Measurements from ENCODE around the gene DCTN3. TPM values are rescaled to one million over a fixed set of nuclear protein-coding genes. Genes with fewer than 3 reads are reported as not detected.
A peak's percentile ranks its signal among the peaks of the same experiment; 100 is the strongest.

DCTN3 gene
- 100 to 1,000 TPM in 1 of 3 donors, 10 to 100 TPM in 2; 58.7 to 108 (median 84.4) TPM for polyA plus RNA-seq

DNA sequence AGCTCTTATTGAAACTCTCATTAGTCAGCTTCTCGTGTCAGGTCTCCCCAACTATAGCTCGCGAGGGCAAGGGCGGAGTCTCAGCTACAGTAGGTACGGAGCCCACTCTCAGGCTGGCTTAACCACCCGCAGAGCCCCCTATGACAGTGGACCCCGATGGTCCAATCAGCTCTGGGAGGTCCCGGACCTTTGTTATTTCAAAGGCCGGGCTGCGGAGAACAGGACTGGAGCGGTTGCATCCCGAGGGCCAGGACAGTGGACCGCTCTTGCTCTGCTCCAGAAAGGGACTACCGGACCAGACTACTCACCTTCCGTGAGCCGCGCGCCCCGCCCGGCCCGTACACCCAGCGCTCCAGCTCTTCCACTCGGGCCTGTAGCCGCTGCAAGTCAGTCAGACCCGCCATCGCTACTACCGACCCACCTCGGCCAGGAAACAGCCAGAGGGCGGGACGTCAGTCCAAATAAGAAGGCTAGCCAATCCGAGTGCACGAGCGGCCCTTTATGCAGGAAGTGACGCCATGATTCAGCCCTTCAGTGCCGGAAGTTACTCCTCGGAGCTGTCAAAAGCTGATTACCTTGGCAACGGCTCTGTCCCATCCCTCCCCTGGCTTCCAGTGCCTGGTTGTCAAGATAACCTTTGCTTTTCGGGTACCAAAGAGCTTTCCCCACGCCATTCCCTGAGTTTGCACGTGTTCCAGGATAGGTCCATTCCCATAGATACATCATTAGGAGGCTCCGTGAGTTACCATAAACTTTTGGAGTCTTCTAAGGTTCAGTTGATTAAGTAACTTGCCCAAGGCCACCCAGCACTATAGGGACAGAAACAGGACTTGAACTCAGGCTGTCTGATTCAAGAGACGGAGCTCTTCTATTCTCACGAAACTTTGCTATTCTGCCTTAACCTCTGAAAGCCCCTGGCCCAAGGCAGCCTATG, at the start of gene DCTN3:
Gene DCTN3 (minus strand): TSS at position 435 of the 934 bp plus-strand sequence. CDS start 31 bp downstream, at position 404.
- WGBS, 3 donors, result 4% methylated on average over 43 of the region's 43 CpGs
- H3K27ac ChIP-seq (ENCODE audit: low read depth, low read length), result no peak within 1 kb of the TSS

- 1 to 3% (median 2%) methylated on average over 50 to 55 of the region's 55 CpGs for WGBS, 3 donors
- H3K27ac ChIP-seq (ENCODE audit: low read depth, low read length), result peak overlapping the region; percentile 80
These were observed 45.3 kb upstream of the DCTN3 start for GRCh38 chr9:34665381-34666250.

DNA sequence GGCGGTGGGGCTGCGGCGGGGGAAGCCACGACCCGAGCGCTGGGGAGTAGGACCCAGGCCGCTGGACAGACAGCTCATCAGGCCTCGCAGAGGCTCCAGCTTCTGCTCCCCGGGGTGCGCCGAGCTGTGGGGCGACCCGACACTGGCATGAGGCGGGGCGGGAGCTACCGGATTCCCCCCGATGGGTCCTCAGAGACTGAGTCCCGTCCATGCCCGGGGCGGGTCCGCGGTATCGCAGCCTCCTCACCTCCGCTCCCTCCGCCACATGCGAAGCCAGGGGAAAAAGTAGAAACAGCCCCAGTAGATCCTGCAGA, 44.7 kb upstream of the DCTN3 start:
- WGBS, 3 donors, result 2 to 3% (median 2%) methylated on average over 25 to 26 of the region's 26 CpGs
- no peak overlapping the region for H3K27ac ChIP-seq (ENCODE audit: low read depth, low read length)

GRCh38 chr9:34664281-34665066, 44.2 kb upstream of the DCTN3 start:
- 7 to 16% (median 12%) methylated on average over 18 of the region's 18 CpGs for WGBS, 3 donors

GRCh38 chr9:34663303-34663605, 43.0 kb upstream of the DCTN3 start:
- H3K27ac ChIP-seq (ENCODE audit: low read depth, low read length), result no peak overlapping the region

More at GRCh38 chr9:34664281-34665066, 44.2 kb upstream of the DCTN3 start:
- no peak overlapping the region for H3K27ac ChIP-seq (ENCODE audit: low read depth, low read length)

DNA sequence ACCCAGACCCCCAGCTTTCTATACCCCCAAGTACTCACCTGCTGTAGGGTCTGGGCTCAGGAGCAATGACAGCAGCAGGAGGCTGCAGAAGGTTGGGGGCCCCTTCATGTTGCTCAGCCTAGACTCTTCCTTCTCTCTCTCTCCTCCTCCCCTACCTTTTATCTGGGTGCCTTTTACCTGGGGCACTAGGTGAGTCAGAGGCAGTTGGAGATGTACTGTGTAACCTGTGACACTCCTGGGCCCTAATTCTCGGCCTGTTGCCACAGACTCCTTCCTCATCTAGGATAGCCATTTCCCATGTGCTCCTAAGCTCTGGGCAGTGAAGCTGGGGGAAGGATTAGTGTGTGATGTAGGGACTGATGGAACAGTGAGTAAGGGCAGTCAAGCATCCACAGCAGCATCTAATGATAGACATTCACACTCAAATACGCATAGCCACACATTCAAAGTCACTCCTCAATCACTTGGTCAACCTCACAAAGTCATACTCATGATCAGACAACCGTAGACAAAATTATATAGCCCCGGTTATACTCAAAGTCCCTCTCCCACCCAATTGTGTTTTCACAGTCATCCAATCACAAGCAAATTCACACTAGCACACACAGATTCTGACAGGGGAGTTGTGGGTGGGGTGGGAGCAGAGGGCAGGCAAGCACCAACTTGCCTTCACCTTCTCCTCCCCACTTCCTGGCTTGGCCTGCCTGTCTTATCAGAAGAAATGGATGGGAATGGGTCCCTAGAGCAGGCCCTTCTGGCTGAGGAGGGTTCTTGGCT, 42.4 kb upstream of the DCTN3 start, which contains the start of gene CCL27:
Gene CCL27 (minus strand): TSS at position 132 of the 777 bp plus-strand sequence. CDS start 24 bp downstream, at position 108.
- WGBS, 3 donors, result 83 to 89% (median 87%) methylated on average over 4 of the region's 4 CpGs
- no peak within 1 kb of the TSS for H3K27ac ChIP-seq (ENCODE audit: low read depth, low read length)

- H3K27ac ChIP-seq (ENCODE audit: low read depth, low read length), result no peak overlapping the region
- 74 to 94% (median 92%) methylated on average over 8 of the region's 8 CpGs for WGBS, 3 donors
These were observed 39.4 kb upstream of the DCTN3 start for GRCh38 chr9:34659592-34660253.

- 88 to 90% (median 89%) methylated on average over 14 of the region's 14 CpGs for WGBS, 3 donors
- no peak overlapping the region for H3K27ac ChIP-seq (ENCODE audit: low read depth, low read length)
These were observed 38.2 kb upstream of the DCTN3 start for GRCh38 chr9:34658461-34658860.

DNA sequence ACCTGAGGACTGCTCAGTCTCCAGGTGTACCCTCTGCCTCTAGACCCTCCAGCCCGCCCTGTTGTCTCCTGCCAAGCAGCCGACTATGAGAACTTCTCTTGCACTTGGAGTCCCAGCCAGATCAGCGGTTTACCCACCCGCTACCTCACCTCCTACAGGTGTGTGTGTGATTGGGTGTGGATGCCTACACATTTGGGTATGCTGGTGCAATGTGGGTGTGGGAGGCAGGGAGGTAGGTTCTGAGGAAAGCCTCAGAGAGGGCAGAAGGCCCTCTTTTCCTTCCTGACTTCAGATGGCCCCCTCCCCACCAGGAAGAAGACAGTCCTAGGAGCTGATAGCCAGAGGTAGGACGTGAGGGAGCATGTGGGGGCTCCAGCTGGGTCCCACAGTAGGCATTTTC, 36.7 kb upstream of the DCTN3 start:
- no peak overlapping the region for H3K27ac ChIP-seq (ENCODE audit: low read depth, low read length)
- WGBS, 3 donors, result 85 to 89% (median 86%) methylated on average over 5 of the region's 5 CpGs

- no peak overlapping the region for H3K27ac ChIP-seq (ENCODE audit: low read depth, low read length)
- 80 to 85% (median 81%) methylated on average over 5 of the region's 5 CpGs for WGBS, 3 donors
These were observed 35.1 kb upstream of the DCTN3 start for GRCh38 chr9:34655394-34655793.

GRCh38 chr9:34654323-34655051, 34.2 kb upstream of the DCTN3 start:
- no peak overlapping the region for H3K27ac ChIP-seq (ENCODE audit: low read depth, low read length)
- 12 to 43% (median 38%) methylated on average over 11 of the region's 11 CpGs for WGBS, 3 donors

DNA sequence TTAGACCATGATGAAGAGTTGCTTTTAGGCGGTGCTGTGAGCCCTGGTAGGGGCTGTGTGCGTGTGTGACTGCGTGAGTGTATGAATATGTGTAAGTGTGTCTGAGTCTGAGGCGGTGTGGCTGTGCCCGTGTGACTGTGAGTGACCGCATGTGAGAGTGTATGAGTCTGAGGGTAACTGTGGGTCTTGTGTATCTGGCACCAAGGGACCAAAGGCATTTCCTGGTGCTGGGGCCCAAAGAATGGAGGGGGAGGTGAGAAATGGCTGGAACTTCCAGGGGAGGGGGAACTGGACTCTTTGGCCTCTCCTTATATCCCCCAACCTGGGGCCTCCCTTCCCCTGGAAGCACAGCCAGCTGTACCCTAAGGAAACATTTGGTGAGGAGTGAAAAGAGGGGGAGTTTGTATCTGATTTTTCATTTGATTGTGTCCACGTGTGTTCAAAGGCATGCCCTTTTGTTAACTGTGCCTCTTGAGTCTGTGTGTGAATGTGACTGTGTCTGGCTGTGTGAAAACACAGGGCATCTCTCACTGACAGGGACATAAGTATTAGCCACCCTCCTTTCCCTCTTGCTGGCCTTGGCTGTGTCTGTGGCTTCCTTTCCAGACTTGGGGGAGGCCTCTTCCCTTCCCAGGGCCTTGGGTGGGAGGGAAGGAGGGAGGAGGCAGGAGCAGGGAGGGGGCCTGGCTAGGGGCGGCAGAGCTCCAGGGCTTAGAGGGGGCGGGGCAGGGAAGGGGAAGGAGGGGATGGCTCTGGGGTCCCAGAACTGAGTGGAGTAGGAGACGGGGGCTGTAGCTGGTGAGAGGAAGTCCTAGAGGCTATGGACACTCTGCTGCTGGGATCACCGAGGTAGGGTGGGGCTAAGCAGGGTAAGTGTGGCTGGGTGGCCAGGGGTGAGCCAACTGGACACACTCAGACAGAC, 33.1 kb upstream of the DCTN3 start:
- 37 to 65% (median 48%) methylated on average over 11 of the region's 11 CpGs for WGBS, 3 donors
- no peak overlapping the region for H3K27ac ChIP-seq (ENCODE audit: low read depth, low read length)

DNA sequence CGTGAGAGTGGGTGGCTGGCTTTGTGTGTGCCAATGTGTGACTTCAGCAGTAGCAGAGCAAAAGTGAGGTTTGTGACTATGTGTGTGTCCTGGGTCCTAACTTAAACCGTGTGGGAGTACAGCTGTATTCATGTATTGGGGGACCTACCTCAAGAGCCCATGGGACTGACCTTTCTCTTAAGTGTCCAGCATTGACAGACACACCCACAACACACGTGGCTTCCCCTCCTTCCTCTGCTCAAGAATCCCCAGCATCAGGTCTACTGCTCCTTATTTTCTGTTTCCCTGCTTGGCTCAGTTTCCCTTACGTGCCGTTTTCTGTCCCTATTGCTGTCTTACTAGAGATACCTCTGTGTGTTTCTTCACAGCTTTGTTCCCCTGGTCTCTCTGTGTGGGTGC, 32.3 kb upstream of the DCTN3 start:
- H3K27ac ChIP-seq (ENCODE audit: low read depth, low read length), result no peak overlapping the region
- 29 to 53% (median 34%) methylated on average over 5 of the region's 5 CpGs for WGBS, 3 donors

DNA sequence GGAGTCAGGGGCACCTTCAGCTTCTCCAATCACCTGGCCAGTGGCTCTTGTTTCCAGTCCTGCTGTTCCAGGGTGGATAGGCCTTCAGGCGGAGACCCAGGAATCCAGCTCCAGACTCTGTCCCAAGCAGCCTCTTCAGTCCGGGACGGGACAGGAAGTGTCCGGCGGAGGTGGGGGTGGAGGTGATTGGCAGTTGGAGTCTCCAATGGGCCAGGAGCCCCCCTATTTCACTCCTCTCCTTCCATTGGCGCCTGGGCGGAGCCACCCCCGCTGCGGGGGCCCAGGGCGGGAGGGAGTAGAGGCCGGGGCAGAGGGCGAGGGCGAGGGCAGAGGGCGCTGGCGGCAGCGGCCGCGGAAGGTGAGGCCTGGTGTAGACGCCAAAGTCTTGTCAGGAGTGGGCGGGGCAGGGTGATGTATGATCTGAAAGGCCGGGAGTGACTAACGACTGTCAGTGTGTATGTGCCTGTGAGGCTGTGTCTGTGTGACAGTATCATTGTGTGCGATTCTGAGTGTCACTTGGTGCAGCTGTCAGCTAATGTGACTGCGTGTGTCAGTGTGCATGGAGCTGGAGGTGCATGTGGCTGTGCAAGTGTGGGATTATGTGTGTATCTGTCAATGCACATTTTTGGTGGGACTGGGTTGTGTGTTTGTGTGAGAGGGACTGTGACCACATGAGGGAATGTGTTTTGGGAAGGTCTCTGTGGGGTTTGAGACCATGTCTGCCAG, 31.7 kb upstream of the DCTN3 start, which contains the start of gene IL11RA:
Gene IL11RA (plus strand): TSS at position 310 of the 726 bp plus-strand sequence. CDS start 3,033 bp downstream, outside the sequence.
- 9 to 19% (median 14%) methylated on average over 24 of the region's 24 CpGs for WGBS, 3 donors

DNA sequence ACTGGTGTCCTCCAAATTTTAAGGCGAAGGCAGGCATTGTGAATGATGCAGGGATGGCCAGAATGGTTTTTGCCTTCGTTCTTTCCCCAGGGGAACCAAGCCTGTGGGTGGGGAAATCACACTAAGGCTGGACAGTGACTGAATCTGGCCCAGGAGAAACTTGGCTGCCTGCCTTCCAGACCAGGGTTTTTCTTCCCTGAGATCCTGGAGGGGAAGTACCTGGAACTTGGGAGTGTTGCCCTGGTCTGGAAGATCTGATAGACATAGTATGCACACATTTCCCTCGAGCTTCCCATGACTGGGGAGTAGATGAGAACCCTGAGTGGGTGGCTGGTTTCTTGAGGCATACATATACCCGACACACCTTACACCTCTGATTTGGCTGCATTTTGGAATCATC, 31.0 kb upstream of the DCTN3 start:
- H3K27ac ChIP-seq (ENCODE audit: low read depth, low read length), result no peak overlapping the region
- 34 to 49% (median 35%) methylated on average over 4 of the region's 4 CpGs for WGBS, 3 donors

More for the DNA sequence above, 31.7 kb upstream of the DCTN3 start, which contains the start of gene IL11RA:
- H3K27ac ChIP-seq (ENCODE audit: low read depth, low read length), result no peak within 1 kb of the TSS

All from adipose tissue (tissue), 3 donors.